Activated naive CD8-positive, alpha-beta T cell treated with anti-CD3 and anti-CD28 coated beads, Interleukin-2, amount 50 U/mL, for 24 hours (primary cell): ENCODE results near the gene GRAMD1B.

Experiments used
- ATAC-seq: fragments of 150-1000 bp; cut with Tn5 transposase; one replicate; pipeline ENCODE4 v1.10.0; 2021
- DNase-seq: peaks from one replicate; pipeline ENCODE4 v3.0.0; 2021
- H3K27ac Mint-ChIP-seq: one replicate; pipeline ENCODE4 v1.8.0; 2021; ENCODE audit warnings: mild to moderate bottlenecking, mixed read lengths
- H3K27me3 Mint-ChIP-seq: one replicate; pipeline ENCODE4 v1.8.0; 2021; ENCODE audit warnings: mixed read lengths
- H3K36me3 Mint-ChIP-seq: one replicate; pipeline ENCODE4 v1.8.0; 2021; ENCODE audit warnings: low read depth, mixed read lengths
- H3K4me1 Mint-ChIP-seq: one replicate; pipeline ENCODE4 v1.8.0; 2021; ENCODE audit warnings: mixed read lengths
- H3K4me3 Mint-ChIP-seq: one replicate; pipeline ENCODE4 v1.8.0; 2021; ENCODE audit warnings: mild to moderate bottlenecking, moderate library complexity, mixed read lengths
- H3K9me3 Mint-ChIP-seq: one replicate; pipeline ENCODE4 v1.8.0; 2021; ENCODE audit warnings: mixed read lengths

Gene GRAMD1B

GRCh38 chr11:123429913-123430720 is at the start of gene GRAMD1B:
Gene GRAMD1B (plus strand): TSS chr11:123430269. CDS start chr11:123430793, 524 bp downstream.
- H3K27me3 Mint-ChIP-seq = peaks cover 7% of the 10 kb centered on the region
- peaks cover 31% of the 10 kb centered on the region for H3K4me1 Mint-ChIP-seq
- peak; percentile 72 for ATAC-seq
- H3K4me3 Mint-ChIP-seq = peak within 1 kb of the TSS; percentile 82
- H3K36me3 Mint-ChIP-seq = peaks cover 5% of the 10 kb centered on the region
- peak within 1 kb of the TSS; percentile 78 for H3K27ac Mint-ChIP-seq
- peak; percentile 77 for DNase-seq
- no peaks in the 10 kb centered on the region for H3K9me3 Mint-ChIP-seq

GRCh38 chr11:123381149-123381548 is 48.9 kb upstream of the GRAMD1B start:
- no peak overlapping the region for H3K27ac Mint-ChIP-seq
- no peaks in the 10 kb centered on the region for H3K36me3 Mint-ChIP-seq
- peaks cover 30% of the 10 kb centered on the region for H3K27me3 Mint-ChIP-seq
- no peak overlapping the region for H3K4me3 Mint-ChIP-seq
- DNase-seq (no peak), ATAC-seq (no peak)
- peaks cover 18% of the 10 kb centered on the region for H3K4me1 Mint-ChIP-seq
- no peaks in the 10 kb centered on the region for H3K9me3 Mint-ChIP-seq

- peak overlapping the region; percentile 28 for H3K4me3 Mint-ChIP-seq
- ATAC-seq (peak; percentile 96), DNase-seq (peak; percentile 68)
- no peaks in the 10 kb centered on the region for H3K9me3 Mint-ChIP-seq
- peaks cover 18% of the 10 kb centered on the region for H3K4me1 Mint-ChIP-seq
- peaks cover 24% of the 10 kb centered on the region for H3K27me3 Mint-ChIP-seq
- no peak overlapping the region for H3K27ac Mint-ChIP-seq
- H3K36me3 Mint-ChIP-seq = no peaks in the 10 kb centered on the region
These were observed 48.1 kb upstream of the GRAMD1B start for GRCh38 chr11:123381817-123382554.

- Mint-ChIP-seq H3K36me3 (no peaks in the 10 kb centered on the region), H3K4me1 (peaks cover 18% of the 10 kb centered on the region), H3K4me3 (peak overlapping the region; percentile 28), H3K27ac (no peak overlapping the region), H3K27me3 (peaks cover 19% of the 10 kb centered on the region), H3K9me3 (no peaks in the 10 kb centered on the region)
- ATAC-seq (no peak), DNase-seq (peak; percentile 16)
These were observed 47.5 kb upstream of the GRAMD1B start for GRCh38 chr11:123382555-123383074.

- Mint-ChIP-seq H3K27ac (no peak overlapping the region), H3K36me3 (no peaks in the 10 kb centered on the region), H3K4me1 (peaks cover 18% of the 10 kb centered on the region), H3K9me3 (no peaks in the 10 kb centered on the region), H3K27me3 (peaks cover 10% of the 10 kb centered on the region), H3K4me3 (no peak overlapping the region)
- DNase-seq (no peak), ATAC-seq (no peak)
These were observed 46.0 kb upstream of the GRAMD1B start for GRCh38 chr11:123384116-123384515.

- peaks cover 11% of the 10 kb centered on the region for H3K27me3 Mint-ChIP-seq
- no peaks in the 10 kb centered on the region for H3K36me3 Mint-ChIP-seq
- no peak overlapping the region for H3K4me3 Mint-ChIP-seq
- no peak for ATAC-seq
- DNase-seq = no peak
- peaks cover 3% of the 10 kb centered on the region for H3K4me1 Mint-ChIP-seq
- no peak overlapping the region for H3K27ac Mint-ChIP-seq
- H3K9me3 Mint-ChIP-seq = no peaks in the 10 kb centered on the region
These were observed 43.1 kb upstream of the GRAMD1B start for GRCh38 chr11:123386796-123387510.

- Mint-ChIP-seq H3K9me3 (no peaks in the 10 kb centered on the region), H3K27me3 (peaks cover 16% of the 10 kb centered on the region), H3K27ac (no peak overlapping the region), H3K4me1 (peaks cover 7% of the 10 kb centered on the region), H3K4me3 (no peak overlapping the region), H3K36me3 (no peaks in the 10 kb centered on the region)
- ATAC-seq (no peak), DNase-seq (no peak)
These were observed 41.4 kb upstream of the GRAMD1B start for GRCh38 chr11:123388640-123389039.

GRCh38 chr11:123390146-123390545 is 39.9 kb upstream of the GRAMD1B start:
- DNase-seq = no peak
- peaks cover 22% of the 10 kb centered on the region for H3K27me3 Mint-ChIP-seq
- no peak for ATAC-seq
- H3K4me1 Mint-ChIP-seq = peaks cover 7% of the 10 kb centered on the region
- H3K36me3 Mint-ChIP-seq = no peaks in the 10 kb centered on the region
- no peaks in the 10 kb centered on the region for H3K9me3 Mint-ChIP-seq
- no peak overlapping the region for H3K27ac Mint-ChIP-seq
- no peak overlapping the region for H3K4me3 Mint-ChIP-seq

- H3K9me3 Mint-ChIP-seq = no peaks in the 10 kb centered on the region
- peaks cover 30% of the 10 kb centered on the region for H3K27me3 Mint-ChIP-seq
- DNase-seq = no peak
- H3K27ac Mint-ChIP-seq = no peak overlapping the region
- ATAC-seq = no peak
- peaks cover 7% of the 10 kb centered on the region for H3K4me1 Mint-ChIP-seq
- H3K36me3 Mint-ChIP-seq = no peaks in the 10 kb centered on the region
- no peak overlapping the region for H3K4me3 Mint-ChIP-seq
These were observed 38.3 kb upstream of the GRAMD1B start for GRCh38 chr11:123391646-123392348.

GRCh38 chr11:123392431-123392830 is 37.6 kb upstream of the GRAMD1B start:
- DNase-seq (no peak), ATAC-seq (no peak)
- H3K27me3 Mint-ChIP-seq = peaks cover 30% of the 10 kb centered on the region
- peaks cover 7% of the 10 kb centered on the region for H3K4me1 Mint-ChIP-seq
- H3K27ac Mint-ChIP-seq = no peak overlapping the region
- H3K36me3 Mint-ChIP-seq = no peaks in the 10 kb centered on the region
- no peak overlapping the region for H3K4me3 Mint-ChIP-seq
- H3K9me3 Mint-ChIP-seq = no peaks in the 10 kb centered on the region

GRCh38 chr11:123392844-123393243 is 37.2 kb upstream of the GRAMD1B start:
- no peak for DNase-seq
- ATAC-seq = no peak
- Mint-ChIP-seq H3K9me3 (no peaks in the 10 kb centered on the region), H3K36me3 (no peaks in the 10 kb centered on the region), H3K27ac (no peak overlapping the region), H3K4me3 (no peak overlapping the region), H3K27me3 (peaks cover 30% of the 10 kb centered on the region), H3K4me1 (peaks cover 7% of the 10 kb centered on the region)

GRCh38 chr11:123393312-123393927 is 36.6 kb upstream of the GRAMD1B start:
- Mint-ChIP-seq H3K4me3 (no peak overlapping the region), H3K27me3 (peaks cover 30% of the 10 kb centered on the region)

GRCh38 chr11:123404676-123405075 is 25.4 kb upstream of the GRAMD1B start:
- ATAC-seq (no peak), DNase-seq (no peak)
- Mint-ChIP-seq H3K4me1 (peaks cover 16% of the 10 kb centered on the region), H3K36me3 (no peaks in the 10 kb centered on the region), H3K9me3 (no peaks in the 10 kb centered on the region), H3K27ac (no peak overlapping the region), H3K4me3 (no peak overlapping the region), H3K27me3 (peaks cover 7% of the 10 kb centered on the region)

More at GRCh38 chr11:123393312-123393927, 36.6 kb upstream of the GRAMD1B start:
- peaks cover 7% of the 10 kb centered on the region for H3K4me1 Mint-ChIP-seq
- no peaks in the 10 kb centered on the region for H3K9me3 Mint-ChIP-seq
- H3K36me3 Mint-ChIP-seq = no peaks in the 10 kb centered on the region
- ATAC-seq = no peak
- H3K27ac Mint-ChIP-seq = no peak overlapping the region
- no peak for DNase-seq
